Measurements from ENCODE around the gene LOX.
"Not testable (repeated sequence)": the region's sequence is repeated elsewhere in the genome, so short reads cannot be mapped to it uniquely, and the experiment has no call there.

The LOX gene

GRCh38 chr5:122095158-122095557 is 17.1 kb upstream of the LOX start:
- DNase-seq = no peak

DNA sequence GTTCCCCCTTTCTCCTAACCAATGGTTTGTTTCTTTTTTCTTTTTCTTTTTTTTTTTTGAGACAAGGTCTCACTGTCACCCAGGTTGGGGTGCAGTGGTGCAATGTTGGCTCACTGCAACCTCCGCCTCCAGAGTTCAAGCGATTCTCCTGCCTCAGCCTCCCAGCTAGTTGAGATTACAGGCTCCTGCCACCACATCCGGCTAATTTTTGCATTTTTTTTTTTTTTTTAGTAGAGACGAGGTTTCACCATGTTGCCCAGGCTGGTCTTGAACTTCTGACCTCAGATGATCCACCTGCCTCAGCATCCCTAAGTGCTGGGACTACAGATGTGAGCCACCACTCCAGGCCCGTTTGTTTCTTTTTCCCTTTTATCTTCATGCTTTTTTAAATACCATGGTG is 16.2 kb upstream of the LOX start:
- DNase-seq = not testable (repeated sequence)

DNA sequence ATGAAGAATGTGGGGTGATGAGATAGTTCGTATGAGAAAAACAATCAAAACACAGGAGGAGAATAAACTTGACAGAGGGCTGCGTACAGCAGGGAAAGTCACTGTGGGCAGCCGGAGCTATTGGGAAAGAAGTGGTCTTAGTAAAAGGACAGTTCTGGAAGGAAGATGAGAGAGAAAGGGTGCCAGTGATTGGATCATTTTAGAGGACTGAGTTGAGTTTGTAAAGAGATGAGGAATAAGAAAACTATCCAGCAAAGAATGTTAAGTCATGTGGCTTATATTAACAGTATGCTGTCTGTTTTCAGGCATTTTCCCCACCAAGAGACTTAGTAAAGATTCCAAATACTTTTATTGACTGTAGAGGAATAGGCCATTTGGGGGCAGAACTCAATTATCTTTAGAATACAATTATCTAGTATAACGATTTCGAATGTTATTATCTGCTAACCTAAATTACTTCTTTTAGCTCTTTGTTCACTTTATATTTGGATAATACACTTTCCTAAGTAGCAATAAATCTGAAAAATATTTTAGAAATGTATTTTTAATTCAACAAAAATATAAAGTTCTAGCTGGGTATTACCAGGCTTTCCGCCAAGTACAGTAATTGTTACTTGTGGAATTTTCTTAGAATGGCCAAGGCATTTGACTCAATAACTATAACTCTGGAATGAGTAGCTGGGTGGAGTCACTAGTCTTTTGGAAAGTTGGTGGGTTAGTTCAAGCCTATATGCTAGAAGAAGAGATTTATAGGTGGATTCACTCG is 15.5 kb upstream of the LOX start:
- DNase-seq = no peak

DNA sequence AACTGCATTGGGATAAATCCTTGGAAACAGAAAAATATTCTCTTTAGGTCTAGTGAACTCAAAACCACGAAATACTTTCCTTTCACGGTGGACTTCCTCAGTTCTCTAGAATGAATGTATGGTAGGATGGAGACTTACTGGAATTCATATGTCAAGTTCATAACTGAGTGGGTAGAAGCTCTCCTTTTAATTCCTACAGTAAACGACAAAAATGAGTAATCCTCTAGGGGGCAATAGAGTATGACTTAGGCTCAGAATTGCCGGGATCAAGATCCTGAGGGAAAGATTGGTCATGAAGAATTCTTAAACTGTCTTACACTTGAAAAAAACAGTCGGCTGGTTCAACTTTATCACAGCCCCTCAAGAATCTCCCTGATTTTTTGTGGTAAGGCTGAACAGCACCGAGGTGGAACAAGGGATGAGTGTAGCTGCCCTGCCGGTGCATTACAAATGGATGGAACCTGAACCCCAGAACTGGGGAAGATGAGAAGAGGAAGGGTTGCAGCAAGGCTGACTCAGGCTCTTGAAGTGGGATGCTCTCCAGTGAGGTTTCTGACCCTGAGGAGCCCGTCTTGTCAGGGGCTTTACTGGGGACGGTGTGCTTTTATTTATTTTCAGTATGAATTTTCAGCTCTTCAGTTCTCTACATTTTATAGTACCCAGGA is 14.0 kb upstream of the LOX start:
- peak in 2 of 3 experiments; percentile 1 to 32 for DNase-seq

GRCh38 chr5:122089096-122090013 is 11.3 kb upstream of the LOX start:
- DNase-seq = peak in 1 of 3 experiments; percentile 67

DNA sequence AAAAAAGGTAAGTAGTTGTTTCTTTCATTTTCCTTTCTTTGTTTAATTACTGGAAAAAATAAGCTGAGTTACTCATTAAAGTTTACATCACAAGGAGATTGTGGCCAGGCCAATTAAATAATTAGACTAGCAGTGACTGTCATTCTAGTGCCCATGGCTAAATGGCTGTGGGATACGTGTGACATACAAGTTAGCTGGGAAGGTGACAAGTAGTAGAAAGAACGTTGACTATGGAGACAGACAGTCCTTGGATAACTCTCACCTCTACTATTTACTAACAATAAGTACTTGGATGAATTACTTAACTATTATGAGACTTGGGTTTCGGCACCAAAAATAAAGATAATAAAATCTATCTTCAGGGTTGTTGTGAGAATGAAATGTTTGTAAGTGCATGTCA is 7.0 kb upstream of the LOX start:
- no peak for DNase-seq

- DNase-seq = no peak
Measured at GRCh38 chr5:122083535-122083934, 5.5 kb upstream of the LOX start.

DNA sequence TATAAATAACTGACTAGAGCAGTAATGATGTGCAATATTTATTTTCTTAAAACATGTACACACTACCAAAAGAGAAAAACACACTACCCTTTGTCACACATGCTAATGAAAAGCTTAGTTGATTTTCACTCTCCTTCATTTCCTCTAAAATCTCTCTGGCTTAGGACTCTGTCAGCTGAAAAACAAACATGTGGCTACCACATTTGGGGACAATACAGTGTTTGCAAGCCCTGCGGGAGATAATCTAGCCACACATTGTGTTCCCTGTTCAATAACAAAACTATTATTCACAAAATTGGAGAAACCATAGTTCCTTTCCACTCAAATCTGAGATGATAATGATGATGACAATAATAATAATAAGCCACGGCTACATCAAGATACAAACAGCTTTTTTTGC is 3.5 kb upstream of the LOX start:
- DNase-seq = peak in 1 of 3 experiments; percentile 56

DNA sequence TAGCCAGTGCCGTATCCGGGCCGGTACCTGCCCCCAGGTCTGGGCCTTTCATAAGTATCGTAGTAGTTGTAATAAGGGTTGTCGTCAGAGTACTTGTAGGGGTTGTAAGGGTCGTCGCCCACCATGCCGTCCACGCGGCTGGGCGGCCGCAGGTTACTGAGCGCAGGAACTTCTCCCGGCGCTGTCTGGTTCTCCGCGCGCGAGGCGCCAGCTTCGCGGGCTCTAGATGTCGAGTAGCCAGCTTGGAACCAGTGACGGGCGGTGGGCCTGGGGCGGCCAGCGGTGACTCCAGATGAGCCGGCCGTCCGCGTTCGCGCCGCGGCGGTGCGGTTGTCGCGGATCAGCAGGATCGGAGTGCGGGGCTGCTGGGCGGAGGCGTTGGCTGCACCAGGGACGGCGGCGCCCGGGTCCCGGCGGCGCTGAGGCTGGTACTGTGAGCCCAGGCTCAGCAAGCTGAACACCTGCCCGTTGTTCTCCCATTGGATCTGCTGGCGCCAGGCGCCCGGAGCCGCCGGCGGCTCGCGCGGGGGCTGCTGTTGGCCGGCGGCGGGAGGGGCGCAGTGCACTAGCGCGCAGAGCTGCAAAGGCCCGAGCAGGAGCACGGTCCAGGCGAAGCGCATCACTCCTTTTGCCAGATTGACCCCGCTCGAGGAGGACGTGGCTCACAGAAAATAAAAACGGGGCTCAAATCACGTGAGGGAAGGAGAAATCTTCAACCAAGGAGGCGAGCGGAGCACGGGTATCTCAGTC is 518 bp downstream of the LOX start:
- peak; percentile 16 to 72 (median 64) for DNase-seq

DNA sequence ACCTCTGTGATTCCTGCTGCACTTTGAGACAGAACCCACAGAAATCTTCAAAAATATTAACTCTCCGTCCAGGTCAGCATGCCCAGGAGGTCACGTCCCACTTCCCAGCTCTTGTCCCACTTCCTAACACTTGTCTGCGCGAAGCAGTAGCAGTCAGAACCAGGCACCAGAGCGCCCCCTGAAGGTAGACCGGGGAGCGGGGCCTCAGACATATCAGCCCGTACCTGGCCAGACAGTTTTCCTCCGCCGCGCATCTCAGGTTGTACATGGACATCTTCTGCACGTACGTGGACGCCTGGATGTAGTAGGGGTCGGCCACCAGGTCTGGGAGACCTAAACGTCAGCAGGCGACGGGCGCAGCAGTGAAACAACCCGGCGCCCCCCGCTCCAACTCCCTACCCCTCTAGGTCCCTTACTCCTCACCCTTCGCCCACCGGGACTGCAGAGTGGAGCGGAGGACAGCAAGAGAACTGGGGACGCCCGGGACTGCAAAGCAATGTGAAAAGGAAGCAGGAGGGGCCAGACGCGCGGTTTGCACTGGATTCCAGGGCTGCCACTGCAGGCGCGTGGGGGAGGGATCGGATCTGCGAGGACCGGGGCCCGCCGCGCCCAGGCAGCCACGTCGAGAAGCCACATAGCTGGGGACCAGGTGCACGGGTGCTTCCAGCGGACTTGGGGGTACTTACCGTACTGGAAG is 1.2 kb downstream of the LOX start:
- DNase-seq = peak; percentile 32 to 72 (median 68)

DNA sequence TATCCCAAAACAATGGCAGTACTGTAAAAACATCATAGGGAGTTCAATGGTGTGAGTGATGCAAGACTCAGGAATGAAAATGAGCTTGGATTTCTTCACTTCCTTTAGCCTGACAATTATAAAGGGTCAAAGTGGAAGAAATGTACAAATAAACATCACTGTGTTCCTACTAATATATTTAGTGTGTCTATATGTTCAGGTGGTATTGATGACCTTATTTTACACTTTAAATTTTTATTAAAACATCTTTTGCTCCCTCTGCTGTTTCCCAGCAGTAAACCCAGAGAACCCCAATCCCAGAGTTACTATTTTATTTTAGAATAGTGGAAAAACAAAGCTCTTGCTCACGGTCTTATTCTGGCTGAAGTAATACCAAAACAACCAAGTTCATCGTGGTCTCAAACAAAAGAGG is 2.0 kb downstream of the LOX start:
- DNase-seq = no peak

DNA sequence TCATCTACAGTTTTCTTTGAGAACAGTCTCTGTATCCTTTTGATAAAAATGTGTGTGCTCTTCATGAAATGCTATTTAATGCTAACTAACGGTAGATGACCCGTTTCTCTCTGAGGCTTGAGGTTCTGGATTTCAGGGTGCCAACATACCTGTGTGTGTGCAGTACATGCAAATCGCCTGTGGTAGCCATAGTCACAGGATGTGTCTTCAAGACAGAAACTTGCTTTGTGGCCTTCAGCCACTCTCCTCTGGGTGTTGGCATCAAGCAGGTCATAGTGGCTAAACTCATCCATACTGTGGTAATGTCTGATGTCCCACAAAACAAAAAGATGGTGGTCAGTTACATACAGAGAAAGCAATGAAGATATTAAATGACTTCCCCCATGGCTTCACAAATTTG is 4.2 kb downstream of the LOX start:
- DNase-seq = no peak

- no peak for DNase-seq
Measured at GRCh38 chr5:122073018-122073417, 5.0 kb downstream of the LOX start.

- peak in 1 of 3 experiments; percentile 34 for DNase-seq
Measured at GRCh38 chr5:122067390-122067789, 10.7 kb downstream of the LOX start.

- DNase-seq = no peak
Measured at GRCh38 chr5:122064992-122065391, 13.1 kb downstream of the LOX start.

GRCh38 chr5:122063836-122064235 is 14.2 kb downstream of the LOX start:
- DNase-seq = no peak

DNA sequence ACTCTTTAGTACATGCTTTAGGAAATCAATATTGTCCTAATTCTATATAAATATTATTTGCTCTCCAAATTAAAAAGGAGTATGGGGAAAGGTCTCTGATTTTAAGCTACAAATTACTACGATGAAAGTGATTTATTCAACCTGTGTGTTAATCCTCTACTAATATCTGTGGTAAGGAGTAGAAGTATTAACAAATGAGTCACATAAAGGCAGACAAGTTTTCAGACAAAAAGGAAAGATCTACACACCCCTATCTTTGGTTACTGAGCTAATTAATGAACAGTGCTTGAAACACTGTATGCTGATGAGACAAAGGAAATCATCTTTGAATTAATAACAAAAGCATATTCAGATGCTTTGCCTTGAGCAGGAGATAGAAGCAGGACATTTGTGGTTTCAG is 15.9 kb downstream of the LOX start:
- DNase-seq = no peak

DNA sequence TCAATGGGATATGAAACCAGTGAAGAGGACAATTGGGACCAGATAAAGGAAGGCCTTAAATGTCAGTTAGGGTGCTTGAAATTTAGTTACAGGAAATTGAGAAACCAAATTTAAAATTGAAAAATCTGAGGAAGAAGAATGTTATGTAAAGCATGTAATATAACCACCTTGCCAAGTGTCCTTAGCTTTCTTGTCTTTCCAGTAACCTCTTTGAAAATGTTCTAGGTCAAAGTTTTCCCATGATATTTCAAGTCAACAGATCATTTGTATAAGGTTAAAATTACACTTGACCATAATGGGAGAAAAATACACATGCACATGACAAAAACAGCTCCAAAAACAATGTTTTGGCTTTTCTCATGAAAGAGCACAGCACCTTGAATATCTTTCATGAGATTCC is 21.1 kb downstream of the LOX start:
- DNase-seq = no peak

DNA sequence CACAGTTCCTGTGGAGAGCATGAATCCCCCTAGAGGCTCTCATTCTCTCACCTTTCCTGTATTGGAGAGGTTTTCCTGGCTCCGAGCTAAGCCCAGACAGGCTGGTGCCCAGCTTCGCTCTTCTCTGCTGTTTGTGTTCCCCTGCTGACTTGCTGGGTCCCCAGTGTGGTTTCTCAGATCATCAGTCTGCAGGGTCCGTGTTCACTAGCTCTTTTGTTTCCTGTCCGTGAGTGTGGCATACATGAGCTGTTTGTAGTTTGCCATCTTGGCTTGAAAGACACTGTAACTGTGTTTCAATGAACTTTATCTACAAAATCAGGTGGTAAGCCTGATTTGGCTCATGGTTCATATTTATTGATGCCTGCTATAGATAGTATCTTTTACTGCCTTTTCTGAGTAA is 23.8 kb downstream of the LOX start:
- no peak for DNase-seq

- no peak for DNase-seq
Measured at GRCh38 chr5:122053181-122054109, 24.6 kb downstream of the LOX start.

GRCh38 chr5:122051569-122051968 is 26.5 kb downstream of the LOX start:
- DNase-seq = no peak

Measured in NCI-H1417 (cell line).